Endothelial cell of umbilical vein (primary cell): ENCODE measurements around the gene MVD.

Source experiments
- CTCF ChIP-seq, 2 donors: IDR thresholded peaks; 1 replicate in 1 of 2; 2 replicates in 1 of 2; pipeline ENCODE4 v1.5.1; 2011; ENCODE audit warnings: low read length in 2 of 2, mild to moderate bottlenecking in 2 of 2, moderate library complexity in 2 of 2, control low read depth in 1 of 2, inconsistent platforms in 1 of 2, low read depth in 1 of 2; ENCODE audit not compliant: insufficient read depth in 1 of 2; ENCODE audit errors: extremely low read depth in 1 of 2
- MYC ChIP-seq: IDR thresholded peaks from one replicate; pipeline ENCODE4 v1.6.1; 2011; ENCODE audit warnings: mild to moderate bottlenecking, low read depth, low read length
- POLR2A ChIP-seq: IDR thresholded peaks from 2 replicates; pipeline ENCODE4 v1.6.1; 2012; ENCODE audit warnings: low read depth, mild to moderate bottlenecking, control low read depth, low read length
- TF ChIP-seq, protein P1 (sequence below): IDR thresholded peaks from 2 replicates; pipeline ENCODE4 v1.6.1; 2011; ENCODE audit not compliant: insufficient read depth, insufficient read length

DNA sequence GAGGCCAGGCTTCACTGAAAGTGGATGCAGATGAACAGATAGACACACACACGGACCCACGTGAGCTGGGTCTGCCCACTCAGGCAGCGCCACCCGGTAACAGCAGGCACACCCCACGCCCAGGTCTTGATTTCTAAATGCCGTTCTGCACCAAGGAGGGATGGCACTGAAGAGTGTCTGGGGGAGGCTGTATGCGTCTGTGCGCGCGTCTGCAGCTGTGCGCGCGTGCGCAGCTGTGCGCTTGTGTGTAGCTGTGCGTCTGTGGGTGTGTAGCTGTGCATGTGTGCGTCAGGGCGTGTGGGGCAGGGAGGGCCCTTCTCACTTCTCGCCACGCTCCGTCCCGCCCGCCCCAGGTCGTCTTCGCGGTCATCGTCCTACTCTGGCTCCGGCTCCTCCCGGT is 40.0 kb downstream of the MVD start:
- TF ChIP-seq POLR2A (no peak), CTCF (IDR thresholded peaks at IDR 0.05; ENCODE audit: extremely low read depth in 1 of 2, insufficient read depth in 1 of 2, low read depth in 1 of 2, low read length in 2 of 2) (no peak), MYC (no peak)
- TF ChIP-seq, protein P1, sequence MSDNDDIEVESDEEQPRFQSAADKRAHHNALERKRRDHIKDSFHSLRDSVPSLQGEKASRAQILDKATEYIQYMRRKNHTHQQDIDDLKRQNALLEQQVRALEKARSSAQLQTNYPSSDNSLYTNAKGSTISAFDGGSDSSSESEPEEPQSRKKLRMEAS: no peak
